Eye (tissue), 1 donor: Measurements from ENCODE around the gene COIL.
A peak's percentile ranks its signal among the peaks of the same experiment; 100 is the strongest.
"Not testable (repeated sequence)": the region's sequence is repeated elsewhere in the genome, so short reads cannot be mapped to it uniquely, and the experiment has no call there.

ENCODE experiments used
- DNase-seq: peaks from one replicate; pipeline ENCODE4 v3.0.0-alpha.2; 2015

The COIL gene, protein sequence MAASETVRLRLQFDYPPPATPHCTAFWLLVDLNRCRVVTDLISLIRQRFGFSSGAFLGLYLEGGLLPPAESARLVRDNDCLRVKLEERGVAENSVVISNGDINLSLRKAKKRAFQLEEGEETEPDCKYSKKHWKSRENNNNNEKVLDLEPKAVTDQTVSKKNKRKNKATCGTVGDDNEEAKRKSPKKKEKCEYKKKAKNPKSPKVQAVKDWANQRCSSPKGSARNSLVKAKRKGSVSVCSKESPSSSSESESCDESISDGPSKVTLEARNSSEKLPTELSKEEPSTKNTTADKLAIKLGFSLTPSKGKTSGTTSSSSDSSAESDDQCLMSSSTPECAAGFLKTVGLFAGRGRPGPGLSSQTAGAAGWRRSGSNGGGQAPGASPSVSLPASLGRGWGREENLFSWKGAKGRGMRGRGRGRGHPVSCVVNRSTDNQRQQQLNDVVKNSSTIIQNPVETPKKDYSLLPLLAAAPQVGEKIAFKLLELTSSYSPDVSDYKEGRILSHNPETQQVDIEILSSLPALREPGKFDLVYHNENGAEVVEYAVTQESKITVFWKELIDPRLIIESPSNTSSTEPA

GRCh38 chr17:56960596-56961538 lies at the start of gene COIL:
COIL (minus strand) TSS chr17:56961050; CDS start chr17:56961019, 31 bp downstream.
- DNase-seq, result peak; percentile 97

DNA sequence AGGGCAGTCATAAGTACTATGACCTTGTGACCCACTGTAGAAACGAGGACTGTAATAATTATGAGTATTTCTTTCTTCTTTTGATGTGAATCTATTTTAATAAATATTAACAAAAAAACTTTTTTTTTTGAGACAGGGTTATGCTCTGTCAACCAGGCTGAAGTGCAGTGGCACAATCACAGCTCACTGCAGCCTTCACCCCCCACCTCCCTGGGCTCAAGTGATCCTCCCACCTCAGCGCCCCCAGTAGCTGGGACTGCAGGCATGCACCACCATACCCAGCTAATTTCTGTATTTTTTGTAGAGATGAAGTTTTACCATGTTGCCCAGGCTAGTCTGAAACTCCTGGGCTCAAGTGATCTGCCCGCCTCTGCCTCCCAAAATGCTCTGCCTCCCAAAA lies 49.6 kb upstream of the COIL start:
- DNase-seq, result no peak

GRCh38 chr17:57009737-57010445 lies 49.0 kb upstream of the COIL start:
- DNase-seq, result peak; percentile 93

- DNase-seq, result no peak
Observed at GRCh38 chr17:57008958-57009357, 48.1 kb upstream of the COIL start.

DNA sequence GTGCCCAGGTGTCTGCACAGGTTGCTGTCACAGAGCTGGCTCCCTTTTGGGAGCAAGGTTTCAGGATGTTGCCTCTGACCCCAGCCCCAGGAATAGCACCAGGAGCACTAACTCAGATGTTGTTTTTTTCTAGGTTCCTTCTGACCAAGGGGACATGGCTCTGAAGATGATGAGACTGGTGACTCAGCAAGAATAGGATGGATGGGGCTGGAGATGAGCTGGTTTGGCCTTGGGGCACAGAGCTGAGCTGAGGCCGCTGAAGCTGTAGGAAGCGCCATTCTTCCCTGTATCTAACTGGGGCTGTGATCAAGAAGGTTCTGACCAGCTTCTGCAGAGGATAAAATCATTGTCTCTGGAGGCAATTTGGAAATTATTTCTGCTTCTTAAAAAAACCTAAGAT lies 45.2 kb upstream of the COIL start:
- DNase-seq, result no peak

DNA sequence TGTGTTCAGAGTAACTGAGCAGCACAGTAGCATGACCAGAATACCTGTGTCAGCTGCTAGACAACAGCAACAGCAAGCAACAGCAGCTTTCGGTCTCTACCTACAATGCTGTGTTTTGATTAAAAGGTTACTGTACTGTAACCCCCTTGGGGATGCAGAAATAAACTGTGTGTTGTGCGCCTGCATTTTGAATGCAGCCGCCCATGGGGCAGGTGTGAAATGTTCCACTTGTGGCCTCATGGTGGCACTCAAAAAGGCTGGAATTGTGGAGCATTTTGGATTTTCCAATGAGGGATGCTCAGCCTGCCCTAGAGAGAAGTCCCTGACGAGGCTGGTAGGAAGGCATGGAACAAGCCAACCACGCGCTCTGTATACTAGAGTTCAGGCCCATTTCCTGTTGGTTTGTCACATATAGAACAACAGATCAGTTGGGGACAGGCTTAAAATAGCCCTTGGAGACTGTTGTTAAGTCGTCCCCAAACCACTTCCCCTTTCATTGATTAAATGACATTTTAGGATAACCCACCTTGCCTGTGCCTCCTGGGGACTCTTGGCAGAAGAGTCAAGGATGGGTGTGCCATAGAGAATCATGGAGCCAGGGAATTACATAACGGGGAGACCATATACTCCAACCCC lies 44.2 kb upstream of the COIL start:
- DNase-seq, result no peak

DNA sequence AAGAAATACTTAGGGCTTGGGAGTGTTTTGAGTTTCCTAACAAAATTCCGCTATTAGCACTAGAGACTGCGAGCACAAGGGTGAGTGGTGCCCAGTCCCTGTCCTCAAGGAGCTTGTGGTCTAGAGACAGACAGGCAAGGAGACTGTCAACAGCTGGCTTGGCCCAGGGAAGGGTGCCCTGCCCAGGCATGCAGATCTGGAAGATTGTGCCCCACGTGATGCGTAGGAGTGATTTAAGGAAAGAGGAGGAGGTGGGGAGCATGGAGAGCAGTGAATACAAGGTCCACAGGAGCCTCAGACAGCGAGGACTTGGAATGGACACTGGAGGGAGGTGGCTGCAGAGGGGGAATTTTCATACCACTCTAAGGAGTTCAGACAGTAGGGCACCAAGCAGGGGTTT lies 42.1 kb upstream of the COIL start:
- DNase-seq, result no peak

- DNase-seq, result no peak
Observed at GRCh38 chr17:57001541-57001940, 40.7 kb upstream of the COIL start.

DNA sequence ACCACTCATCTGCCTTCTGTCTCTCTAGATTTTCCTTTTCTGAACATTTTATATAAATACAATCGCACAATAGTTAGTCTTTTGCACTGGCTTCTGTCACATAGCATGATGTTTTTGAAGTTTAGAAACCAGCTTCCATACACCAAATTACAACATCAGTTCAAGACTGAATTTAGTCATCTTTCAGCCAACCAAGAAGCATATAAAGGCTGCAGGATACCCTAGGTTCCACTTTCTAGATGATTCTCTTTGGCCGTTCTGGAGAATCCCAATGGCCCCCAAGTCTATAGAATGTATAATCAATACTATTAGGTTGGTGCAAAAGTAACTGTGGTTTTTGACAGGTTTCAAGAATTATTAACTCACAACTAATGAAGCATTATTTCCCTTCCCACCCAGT lies 36.5 kb upstream of the COIL start:
- DNase-seq, result no peak

DNA sequence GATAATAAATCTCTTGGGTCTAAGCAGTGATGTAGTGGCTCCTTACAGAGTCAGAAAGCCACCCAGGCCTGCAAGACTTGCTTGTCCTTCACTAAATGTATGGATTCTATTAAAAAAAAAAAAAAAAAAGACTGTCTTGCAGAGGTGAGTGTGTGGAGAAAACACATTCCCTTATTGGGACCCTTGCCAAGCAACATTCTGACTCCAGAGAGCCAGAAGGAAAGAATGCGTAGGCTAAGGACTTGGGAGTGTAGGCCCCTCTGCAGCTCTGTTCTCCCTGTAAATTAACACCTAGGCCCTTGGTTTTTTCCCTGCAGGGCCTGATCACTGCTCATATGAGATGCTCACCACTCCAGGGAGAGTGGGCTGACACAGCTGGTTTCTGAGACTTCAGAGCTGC lies 34.9 kb upstream of the COIL start:
- DNase-seq, result no peak

- DNase-seq, result no peak
Observed at GRCh38 chr17:56994009-56994792, 33.4 kb upstream of the COIL start.

- no peak for DNase-seq
Observed at GRCh38 chr17:56992364-56992763, 31.5 kb upstream of the COIL start.

DNA sequence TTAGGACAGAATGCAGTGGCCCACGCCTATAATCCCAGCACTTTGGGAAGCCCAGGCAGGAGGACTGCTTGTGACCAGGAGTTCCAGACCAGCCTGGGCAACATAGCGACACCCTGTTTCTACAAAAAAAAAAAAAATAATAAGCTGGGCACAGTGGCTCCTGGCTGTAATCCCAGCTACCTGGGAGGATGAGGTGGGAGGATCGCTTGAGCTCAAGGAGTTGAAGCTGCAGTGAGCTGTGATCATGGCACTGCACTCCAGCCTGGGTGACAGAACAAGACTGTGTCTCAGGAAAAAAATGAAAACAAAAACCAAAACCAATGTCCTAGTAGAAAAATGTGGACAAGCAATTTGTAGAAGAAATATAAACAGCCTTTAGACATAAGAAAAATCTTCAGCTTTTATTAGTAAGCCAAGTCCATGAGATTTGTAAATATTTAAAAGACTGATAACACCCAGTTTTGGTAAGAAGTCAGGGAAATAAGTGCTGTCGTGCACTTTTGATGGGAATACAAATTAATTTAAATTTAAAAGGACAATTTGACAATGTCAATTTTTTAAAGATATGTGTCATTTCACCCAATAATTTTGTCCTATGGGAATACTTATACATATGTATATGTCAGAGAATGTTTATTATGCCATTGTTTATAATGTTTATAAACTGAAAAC lies 28.2 kb upstream of the COIL start:
- no peak for DNase-seq

- DNase-seq, result no peak
Observed at GRCh38 chr17:56987283-56987834, 26.5 kb upstream of the COIL start.

DNA sequence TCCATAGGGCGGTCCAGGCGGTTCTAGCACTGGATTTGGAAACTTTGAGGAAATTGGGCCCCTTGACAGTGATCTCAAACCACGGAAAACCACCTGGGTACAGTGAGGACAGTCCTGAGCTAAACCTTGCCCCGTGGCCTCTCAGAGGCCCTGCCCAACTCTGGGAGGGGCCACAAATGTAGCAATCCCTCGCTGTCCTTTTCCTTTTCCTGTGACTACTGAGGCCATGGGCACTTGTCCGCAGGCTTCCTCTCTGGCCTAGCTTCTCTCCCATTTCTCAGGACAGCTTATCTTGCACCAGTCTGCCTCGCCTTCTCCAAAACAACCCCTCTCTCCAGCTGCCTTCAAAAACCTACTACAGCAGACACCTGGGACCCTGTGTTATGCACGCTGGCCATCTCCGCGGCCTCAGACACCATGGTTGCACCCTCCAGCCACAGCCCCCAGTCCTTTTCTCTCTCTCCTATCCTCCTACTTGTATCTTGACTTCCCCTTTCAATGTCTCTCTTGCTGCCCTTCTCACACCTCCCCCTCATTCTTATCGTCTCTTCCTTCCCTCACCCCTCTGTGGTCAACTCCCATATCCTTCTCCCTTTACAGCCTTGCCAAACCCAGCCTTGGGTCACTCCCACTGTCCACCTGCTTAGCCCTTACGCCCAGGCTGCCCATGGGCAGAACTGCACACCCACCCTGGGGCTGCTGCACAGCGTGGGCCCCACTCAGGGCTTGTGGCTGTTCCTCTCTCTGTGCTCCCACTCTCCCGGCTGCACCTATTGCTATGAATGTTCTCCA lies 24.7 kb upstream of the COIL start:
- DNase-seq, result no peak

- no peak for DNase-seq
Observed at GRCh38 chr17:56983366-56983765, 22.5 kb upstream of the COIL start.

DNA sequence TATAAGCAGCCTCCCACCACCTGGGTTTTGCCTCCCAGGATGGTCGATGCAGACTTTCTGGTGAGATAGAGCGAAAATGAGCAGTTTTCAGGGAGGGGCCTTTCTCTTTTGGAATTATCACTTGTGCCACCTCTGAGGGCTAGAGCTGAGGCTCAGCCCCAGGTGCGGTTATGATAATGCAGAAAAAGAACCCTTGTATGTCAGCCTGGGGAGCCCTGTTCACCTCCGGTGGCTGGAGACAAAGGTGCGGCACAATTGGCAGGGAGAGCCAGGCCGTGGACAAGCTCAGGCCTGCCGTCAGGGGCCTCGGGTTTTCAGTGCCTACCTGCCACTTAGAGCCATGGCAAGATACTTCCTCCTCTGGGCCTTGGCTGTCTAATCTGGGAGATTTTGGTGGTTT lies 21.5 kb upstream of the COIL start:
- no peak for DNase-seq

DNA sequence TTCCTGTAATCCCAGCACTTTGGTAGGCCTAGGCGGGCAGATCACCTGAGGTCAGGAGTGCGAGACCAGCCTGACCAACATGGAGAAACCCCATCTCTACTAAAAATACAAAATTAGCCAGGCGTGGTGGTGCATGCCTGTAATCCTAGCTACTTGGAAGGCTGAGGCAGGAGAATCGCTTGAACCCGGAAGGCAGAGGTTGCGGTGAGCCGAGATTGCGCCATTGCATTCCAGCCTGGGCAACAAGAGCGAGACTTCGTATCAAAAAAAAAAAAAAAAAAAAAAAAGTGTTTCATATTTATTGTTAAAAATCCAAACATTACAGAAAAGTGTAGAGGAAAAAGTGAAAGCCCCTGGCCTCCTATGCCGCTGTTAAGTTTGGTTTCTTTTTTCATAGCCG lies 19.7 kb upstream of the COIL start:
- not testable (repeated sequence) for DNase-seq

GRCh38 chr17:56979091-56979480 lies 18.2 kb upstream of the COIL start:
- no peak for DNase-seq
